NCI-H2227 treated with DMSO at 0.1 percent for 48 hours (cell line): ENCODE data around the gene PRF1.

Source experiments
- DNase-seq: peaks from one replicate; lab custom pipeline; 2025; lab: John Stamatoyannopoulos, UW

The PRF1 gene

DNA sequence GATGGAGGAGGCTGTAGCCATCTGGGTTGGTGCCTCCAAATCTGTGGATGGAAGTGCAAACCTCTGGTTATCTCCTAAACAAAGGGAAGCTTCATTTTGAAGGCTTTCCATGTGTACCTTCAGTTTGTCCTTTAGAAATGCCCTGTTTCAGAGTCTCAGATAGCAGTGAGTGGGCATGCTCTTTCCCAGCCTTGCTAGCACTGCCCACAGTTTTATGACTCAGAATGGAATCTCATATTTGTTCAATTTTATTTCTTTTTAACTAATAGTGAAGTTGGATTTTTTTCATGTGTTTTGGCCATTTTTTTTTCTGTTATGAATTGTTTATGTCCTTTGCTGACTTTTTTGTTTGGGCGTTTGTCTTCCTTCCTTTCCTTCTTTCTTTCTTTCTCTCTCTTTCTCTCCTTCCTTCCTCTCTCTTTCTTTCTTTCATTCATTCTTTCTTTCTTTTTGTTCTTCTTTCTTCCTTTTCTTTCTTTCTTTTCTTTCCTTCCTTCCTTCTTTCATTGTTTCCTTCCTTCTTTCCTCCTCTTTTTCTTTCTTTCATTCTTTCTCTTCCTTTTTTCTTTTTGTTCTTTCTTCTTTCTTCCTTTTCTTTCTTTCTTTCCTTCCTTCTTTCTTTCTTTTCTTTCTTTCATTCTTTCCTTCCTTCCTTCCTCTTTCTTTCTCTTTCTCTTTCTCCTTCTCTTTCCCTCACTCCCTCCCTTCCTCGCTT, 25.6 kb downstream of the PRF1 start:
- DNase-seq: no peak

DNA sequence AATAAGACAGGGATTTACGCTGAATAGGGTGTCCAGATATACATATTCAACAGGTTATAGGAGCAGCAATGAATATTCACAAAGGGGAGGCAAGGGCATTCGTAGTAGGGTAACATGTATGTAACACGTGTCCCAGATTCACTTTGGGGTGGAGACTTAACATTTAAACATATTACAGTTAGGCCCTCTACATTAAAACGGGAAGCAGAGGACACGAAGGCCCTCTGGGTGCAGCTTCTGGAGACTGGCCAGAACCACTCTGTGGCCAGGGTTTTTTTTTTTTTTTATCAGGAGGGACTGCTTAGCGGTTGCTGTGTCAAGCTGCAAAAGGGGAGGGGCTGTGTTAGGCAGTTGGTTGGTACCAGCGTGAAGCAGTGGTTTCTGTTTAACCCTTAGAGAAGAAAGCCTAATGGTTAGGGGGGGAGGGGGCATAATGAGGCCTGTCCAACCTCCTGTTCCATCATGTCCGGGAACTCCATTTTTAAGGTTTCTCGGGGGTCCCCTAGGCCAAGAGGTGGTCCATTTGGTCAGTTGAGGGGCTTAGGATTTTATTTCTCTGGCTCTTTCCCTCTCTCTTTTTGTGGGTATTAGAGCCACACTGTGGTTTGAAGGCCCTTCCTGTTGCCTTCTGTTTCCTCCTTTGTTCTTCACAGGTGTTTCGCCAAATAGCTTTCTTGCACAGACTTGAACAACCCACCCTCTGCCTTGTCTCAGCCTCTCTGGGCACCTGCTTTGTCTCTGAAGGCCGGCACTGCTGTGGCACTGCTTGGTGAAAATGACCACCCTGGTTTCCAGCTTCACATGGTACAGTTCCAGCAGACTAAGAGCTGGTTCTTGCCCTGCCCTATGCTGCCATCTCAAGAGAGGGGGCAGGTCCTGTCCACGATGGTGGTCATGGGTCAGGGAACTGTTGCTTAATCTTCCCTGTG, 26.4 kb downstream of the PRF1 start:
- no peak for DNase-seq

DNA sequence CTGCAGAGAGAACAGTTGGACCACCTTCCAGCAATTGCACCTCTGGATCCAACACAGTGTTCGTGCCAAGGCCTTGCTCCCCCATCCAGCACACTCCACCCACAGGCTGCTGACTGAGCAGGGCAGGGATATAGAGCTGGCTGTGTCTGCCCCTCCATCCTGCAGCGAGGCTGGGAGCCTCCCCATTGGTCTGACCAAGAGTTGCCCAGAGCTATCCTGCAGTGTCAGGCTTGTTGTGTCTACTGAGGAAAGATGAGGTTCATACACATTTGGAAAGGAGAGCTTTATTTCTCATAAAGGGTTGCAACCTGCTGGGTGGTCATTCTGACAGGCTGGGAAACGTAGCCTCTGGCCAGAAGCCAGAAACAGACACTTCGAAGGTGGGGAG, 27.1 kb downstream of the PRF1 start:
- DNase-seq: no peak

DNA sequence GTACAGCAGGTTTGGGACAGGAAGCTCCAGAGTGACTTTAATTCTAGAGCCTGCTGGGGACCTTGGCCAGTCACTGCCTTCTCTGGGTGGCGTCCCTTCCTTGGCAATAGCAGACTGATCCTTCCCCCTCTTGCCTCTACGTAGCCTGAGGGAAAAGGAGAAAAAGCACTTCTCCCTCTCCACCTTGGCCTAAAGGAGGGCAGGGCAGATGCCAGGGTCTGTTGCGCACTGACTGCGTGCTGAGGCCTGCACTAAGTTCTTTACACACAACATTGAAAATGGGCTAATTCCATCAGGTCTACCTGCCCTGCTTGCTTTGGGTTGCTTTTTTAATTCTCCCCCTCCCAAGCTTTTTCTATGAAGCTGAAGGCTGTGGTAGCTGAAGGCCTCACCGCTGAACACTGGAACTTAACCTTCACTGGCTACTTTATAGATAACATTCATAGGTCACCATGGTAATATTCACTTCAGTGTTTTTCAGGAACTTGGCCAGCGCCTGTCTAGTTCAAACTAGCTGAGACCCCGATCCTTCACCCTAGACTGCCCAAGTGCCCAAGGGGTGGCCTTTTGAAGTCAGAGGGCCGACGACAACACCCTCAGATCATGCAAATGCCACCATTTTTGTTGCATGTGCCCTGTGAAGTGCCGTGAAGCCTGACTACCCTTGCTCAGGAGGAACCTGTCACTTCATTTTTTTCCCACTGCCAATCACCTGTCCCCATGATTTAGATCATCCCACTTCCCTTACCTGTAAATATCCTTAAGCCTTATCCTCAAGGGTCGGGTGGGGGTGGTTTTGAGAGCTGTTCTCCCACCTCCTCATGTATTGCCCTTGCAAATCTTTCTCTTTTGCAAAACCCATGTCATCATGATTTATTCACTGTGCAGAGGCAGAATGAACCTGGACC, 28.7 kb downstream of the PRF1 start:
- DNase-seq: no peak

DNA sequence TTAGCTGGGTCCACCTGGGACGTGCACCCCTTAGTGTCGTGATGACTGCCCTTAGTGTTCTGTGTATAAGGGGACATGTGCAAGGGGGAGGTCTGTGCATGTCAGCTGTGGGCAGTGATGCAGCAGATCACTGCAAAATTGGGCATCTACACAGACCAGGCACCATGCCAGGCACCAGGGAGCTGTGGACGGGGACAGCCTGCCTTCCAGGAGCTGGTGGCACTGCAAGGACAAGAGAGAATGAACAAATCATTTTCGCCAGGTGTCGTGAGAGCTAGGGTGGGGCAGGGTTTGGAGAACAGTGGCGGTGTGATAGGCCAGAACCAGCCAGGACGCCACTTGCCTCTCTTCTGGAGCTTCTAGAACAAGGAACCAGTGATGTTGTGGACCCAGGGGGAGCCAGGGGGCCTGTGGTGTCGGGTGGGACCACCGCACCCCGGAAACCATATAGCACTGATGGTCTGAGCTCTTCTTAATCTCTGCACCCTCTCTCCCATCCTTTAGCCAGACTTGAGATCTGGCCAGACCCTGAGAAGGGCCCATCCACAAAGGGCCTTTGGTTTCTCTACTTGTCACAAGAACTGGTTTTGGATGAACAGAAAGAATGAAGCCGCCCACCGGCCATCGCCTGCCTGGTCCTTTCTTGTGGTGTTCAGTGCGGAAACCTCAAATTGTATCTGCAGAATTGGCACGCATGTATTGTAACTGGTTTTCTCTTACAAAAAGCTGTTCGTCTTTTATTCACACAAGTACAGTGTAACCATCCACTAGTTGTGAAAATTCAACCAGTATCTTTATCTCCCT, 30.7 kb downstream of the PRF1 start:
- DNase-seq: no peak

DNA sequence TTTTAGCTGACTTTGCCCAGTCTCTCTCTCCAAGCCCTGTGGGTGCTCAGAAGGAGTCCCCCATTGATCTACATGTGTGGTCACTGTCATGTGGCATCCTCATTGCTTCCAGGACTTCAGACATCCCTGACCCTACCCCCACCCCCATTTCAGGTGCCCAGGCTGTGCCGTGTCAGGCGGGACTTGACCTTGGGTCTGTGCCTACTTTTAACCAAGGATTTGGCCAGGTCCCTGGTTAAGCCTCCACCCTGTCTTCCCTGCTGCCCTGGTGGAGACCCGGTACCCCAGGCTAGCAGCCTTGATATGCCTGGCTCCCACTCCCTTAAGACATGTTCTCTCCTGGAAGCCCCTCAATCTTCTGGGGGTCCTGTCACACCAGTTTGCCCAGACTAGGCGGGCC, 31.3 kb downstream of the PRF1 start:
- DNase-seq: no peak

DNA sequence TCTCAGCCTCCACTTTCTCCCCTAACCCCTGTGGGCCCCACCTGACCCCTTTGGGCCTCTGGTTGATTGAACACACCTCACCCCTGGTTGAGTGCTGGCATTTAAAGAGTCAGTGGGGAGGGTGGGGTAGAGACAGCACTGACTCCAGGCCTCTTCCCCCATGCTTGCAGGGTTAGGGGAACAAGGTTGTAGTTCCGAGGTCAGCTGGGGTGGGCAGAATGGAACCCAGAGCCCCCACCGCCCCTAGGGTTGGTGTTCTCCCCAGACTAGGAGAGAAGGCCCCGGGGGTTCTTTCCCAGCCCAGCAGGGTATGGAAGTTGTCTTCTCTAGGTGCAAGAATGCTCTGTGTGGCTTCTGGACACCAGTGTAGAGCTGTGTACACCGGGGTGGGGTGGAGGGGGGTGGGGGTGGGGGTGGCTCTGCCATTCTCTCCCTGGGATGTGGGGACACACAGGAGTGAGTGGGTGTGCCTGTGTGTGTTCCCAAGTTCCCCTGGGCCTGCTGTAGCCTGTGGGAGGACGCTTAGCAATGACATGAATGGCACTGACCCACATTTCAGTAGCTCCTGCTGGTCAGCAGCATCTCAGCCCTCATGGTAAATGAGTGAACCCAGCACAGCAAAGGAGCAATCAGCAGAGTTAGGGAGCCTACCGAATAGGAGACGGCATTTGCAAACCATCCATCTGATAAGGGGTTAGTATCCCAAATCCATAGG, 33.6 kb downstream of the PRF1 start:
- DNase-seq: no peak

DNA sequence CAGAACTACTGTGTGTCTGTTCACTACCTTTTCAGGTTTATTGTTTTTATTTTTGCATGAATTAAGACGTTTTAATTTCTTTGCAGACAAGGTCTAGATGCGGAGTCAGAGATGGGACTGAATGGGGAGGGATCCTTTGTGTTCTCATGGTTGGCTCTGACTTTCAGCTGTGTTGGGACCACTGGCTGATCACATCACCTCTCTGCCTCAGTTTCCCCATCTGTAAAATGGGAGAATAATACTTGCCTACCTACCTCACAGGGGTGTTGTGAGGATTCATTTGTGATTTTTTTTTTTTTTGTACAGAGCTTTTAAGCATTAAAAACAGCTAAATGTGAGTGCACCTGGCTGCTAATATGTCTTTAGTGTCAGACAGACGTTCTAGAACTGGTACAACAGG, 34.4 kb downstream of the PRF1 start:
- no peak for DNase-seq

DNA sequence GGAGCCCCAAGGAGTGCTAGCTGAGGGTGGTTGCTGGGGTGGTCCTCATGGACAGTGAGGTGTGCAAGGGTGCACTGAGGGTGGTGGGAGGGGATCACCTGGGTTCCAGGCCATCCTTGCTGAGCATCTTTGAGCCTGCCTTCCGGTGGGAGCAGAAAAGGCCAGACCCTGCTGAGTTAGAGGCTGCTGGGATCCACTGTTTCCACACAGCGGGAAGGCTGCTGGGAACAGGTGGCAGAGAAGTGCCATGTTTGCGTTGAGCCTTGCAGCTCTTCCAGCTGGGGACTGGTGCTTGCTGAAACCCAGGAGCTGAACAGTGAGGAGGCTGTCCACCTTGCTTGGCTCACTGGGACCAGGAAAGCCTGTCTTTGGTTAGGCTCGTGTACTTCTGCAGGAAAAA, 34.9 kb downstream of the PRF1 start:
- no peak for DNase-seq

DNA sequence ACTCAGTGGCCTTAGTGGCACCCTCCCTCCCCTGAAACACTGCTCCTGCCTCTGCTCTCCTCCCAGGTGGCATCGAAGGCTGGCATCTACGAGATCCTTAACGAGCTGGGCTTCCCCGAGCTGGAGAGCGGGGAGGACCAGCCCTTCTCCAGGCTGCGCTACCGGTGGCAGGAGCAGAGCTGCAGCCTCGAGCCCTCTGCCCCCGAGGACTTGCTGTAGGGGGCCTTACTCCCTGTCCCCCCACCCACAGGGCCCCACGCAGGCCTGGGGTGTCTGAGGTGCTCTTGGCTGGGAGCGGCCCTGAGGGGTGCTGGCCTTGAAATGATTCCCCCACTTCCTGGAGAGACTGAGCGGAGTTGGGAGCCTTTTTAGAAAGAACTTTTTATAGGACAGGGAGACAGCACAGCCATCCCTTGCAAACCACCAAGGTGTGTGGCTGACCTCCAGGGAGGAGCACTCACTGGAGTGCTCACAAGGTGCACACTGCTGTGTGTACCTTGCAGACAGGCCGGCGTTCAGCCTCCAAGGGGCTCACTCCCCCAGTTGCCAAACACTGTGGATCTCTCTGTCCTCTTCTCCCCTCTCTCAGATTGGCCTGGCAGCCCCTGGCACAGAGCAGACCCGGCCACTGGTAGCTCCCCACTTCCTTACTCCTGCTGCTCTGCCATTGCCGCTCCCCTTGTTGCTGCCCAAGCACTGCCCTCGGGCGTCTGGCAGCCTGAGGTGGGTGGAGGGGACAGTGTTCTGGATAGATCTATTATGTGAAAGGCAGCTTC, 35.8 kb downstream of the PRF1 start:
- no peak for DNase-seq

DNA sequence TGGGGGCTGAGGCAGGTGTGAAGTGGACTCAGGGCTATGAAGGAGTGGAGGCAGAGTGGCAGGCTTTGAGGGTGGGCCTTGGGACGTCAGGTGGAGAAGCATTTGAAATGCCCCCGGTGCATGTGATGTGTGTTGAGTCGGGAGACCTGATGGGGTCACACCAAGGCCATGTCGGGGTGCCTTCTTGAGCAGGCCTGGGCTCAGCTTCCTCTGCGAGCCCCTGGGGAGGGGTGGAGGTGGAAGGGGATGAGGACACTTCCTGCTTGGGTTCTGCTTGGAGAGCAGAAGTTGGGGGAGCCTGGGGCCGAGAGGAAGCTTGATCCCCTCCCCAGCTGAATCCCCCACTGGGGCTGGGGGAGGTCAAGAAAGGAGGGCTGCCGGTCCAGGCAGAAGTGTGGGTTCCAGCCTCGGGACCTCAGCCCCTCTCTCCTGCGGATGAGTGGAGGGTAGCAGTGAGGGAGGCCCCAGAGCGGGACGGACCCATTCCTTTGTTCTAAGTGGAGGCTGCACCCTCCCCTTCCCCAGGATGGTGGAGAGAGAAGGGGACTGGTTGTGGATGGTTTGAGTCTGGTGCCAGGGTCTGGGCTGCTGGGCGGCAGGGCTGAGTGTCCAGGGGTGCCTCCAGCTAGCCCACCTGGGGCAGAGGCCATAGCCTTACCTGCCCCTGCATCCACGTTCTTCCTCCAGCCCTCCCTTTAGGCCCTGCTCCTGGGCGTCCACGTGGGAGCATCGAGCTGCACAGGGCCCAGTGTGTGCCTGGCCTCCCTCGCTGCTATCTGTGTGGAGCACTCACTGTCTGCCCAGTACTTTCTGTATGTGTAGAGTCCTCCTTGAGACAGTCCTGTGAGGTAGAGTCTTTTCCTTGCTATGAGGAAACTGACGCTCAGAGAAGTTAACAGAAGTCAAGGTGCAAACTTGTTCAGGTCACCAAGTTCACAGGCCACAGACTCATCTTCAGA, 36.7 kb downstream of the PRF1 start:
- DNase-seq: no peak

DNA sequence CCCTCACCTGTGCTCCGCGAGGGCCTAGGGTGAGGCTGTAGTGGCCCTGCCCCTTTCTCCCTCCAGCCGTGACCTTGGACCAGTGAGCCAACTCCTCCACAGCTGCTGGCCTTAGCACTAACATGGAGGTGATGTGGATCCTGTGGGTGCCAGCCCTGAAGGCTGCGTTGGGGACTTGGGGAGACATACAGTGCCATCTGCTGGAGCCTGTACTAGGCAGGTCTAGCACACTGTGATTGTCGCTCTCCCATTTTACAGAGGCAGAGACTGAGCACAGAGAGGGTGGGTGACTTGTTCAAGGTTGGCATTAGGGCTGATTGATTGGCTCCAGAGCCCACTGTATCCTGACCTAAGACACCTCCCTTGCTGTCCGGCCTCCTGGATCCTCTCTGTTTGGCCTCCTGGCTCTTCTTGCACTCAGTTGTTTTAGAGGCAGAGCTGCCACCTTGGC, 37.6 kb downstream of the PRF1 start:
- DNase-seq: no peak

DNA sequence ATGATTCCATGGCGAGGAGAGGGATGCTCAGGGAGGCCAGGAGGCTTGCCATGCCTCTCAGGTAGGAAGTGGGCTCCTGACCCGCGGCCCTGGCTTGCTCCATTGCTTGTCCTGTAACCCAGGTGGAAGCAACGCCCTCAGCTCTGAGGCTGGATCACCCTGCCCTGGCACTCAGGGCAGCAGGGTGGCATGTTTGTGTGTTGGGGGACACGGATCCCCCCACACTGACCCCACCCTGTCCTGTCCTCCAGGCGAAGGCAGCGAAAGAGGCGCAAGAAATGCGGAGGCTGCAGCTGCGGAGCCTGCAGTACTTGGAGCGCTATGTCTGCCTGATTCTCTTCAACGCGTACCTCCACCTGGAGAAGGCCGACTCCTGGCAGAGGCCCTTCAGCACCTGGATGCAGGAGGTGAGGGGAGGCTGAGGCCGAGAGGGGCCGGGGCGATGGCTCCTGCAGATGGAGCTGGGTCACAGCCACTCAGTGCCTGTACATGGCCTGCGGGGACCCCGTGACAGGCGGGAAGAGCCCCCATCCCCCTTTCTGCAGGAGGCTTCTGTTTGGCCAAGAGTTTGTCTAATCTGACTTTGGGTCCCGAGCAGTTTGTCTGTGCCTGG, 38.3 kb downstream of the PRF1 start:
- DNase-seq: no peak

DNA sequence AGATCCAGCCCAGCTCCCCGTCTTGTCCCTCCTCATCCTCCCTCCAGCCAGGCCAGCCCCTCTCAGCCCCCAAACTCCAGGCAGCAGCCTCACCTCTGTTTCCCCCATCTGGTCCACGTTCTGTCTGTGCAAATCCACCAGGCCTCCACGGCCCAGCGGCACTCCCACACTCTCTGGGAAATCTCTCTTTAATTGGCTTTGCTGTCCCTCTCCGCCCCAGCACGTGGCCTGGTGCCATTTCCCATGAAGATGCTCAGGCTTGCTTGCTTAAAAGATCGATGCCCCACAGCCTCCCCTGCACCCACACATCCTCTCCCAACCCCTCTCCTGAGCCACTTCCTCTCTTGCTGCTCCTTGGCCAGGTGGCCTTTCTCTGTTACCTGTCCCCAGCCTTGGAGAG, 39.3 kb downstream of the PRF1 start:
- DNase-seq: no peak

DNA sequence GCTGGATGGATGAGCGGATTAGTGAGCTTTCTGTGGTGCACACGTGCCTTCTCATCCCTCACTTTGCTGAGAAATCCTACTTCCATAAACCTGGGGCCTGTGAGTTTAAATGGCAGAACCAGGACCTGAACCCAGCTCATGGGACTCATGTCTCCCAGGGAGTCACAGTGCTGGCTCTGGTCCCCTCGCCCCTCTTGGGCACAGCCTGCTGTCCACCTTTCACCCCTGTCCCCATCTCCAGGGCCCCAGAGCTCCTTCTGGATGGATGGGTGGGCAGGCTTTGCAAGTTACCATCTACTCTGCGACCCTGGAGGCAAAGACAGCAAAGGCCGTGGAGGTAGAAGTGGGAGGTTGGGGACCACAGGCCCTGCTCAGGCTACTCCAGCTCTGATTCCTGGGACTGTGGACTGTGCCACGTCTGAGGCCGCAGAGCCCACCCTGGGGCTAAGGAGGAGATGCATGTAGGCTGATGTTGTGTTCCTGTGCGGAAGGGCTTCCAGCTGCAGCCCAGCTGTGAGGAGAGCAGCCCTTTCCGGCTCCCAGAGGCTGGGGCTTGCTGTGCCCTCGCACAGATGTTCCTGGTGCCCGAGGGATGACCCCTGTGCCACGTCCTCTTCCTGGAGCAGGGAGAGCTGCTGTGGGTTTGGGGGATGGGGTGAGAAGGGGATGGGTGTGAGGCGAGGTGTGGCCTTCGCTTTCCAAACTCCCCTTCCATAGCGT, 40.3 kb downstream of the PRF1 start:
- DNase-seq: no peak

DNA sequence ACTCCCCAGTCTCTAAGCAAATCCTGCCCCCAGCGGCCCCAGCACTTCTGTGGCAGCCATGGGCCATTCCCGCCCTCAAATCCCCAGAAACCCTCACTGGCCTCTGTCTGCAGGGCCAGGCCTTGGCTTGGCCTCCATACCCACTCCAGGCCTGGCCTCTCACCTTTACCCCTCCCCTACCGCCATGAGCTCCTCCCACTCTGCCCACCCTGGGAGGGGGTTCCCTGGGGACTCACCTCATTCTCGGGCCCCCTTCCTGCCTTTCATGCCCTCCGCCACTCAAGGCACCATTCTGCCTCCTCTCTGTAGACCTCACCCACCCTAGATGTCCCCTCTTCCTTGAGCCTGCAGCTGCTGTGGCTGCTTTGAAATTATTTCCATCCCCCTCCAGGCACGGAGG, 41.0 kb downstream of the PRF1 start:
- no peak for DNase-seq

DNA sequence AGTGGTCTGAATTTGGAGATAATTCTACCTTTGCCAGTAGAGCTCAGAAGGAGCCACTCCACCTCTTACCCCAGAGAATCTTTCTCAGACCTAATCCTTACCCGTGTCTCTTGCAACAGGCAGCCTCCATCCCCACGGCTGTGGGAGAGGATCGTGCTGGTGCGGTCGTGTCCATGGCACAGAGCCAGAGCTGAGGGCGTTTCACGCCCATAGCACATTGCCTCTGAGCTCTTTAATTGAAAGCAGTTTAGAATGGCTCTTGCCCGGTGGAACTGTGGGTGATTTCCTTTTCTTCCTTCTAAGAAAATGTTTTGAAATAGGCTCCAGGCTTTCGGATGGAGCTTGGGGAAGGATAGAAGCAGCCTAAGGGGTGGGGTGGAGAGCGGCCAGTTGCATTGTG, 41.5 kb downstream of the PRF1 start:
- peak; percentile 37 for DNase-seq

DNA sequence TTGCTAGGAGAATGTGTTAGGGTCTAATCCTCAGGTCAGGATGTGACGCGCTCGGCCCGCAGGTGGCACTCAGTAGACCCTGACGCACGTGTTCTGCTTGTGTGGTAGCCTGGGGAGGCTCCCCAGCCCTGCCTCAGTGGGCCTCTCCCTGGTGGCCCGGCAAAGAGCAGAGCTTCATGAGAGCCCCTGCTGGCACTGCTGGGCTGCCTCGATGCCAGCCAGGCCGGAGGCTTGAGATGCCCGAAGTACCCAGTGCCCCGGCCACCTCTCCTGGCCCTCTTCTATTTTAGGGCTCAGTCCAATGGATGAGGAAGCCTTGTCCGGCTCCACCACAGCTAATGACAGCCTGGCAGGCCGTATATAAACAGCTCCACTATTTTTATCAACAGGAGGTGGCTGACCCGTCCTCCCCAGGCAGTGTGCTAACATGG, 42.0 kb downstream of the PRF1 start:
- DNase-seq: no peak
